GM12892 (cell line): ENCODE data around the gene RFFL.

ENCODE experiments used
- POLR2A ChIP-seq: IDR thresholded peaks from 2 replicates; pipeline ENCODE4 v1.6.1; 2011; ENCODE audit warnings: low read depth, low read length, control low read depth
- POLR2AphosphoS5 ChIP-seq: IDR thresholded peaks from 2 replicates; pipeline ENCODE4 v1.6.1; 2011; ENCODE audit warnings: low read depth, low read length, control low read depth
- TAF1 ChIP-seq: IDR thresholded peaks from 2 replicates; pipeline ENCODE4 v1.6.1; 2011; ENCODE audit warnings: low read depth, mild to moderate bottlenecking, control low read depth, low read length, borderline replicate concordance

DNA sequence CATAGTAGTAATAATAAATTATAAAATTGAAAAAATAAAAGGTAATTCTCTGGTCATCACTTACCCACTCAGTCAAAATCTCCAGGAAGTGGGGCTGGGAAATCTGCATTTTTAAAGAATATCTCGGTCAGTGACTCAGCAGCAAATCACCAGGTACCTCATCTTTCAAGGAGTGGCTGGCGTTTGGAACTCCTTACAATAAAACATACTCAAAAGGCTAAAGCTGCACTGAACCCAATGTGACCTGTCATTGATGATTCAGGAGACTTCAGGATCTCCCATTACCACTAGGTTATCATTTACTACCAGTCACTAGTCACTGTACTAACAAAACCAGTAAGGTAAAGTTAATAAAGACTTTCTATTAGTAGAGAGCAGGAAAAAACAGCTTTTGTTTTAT is 21.5 kb upstream of the RFFL start:
- no peak for TF ChIP-seq POLR2A
- no peak for TF ChIP-seq TAF1
- no peak for TF ChIP-seq POLR2AphosphoS5
